Measurements from ENCODE around the gene PEX19.

Gene PEX19

DNA sequence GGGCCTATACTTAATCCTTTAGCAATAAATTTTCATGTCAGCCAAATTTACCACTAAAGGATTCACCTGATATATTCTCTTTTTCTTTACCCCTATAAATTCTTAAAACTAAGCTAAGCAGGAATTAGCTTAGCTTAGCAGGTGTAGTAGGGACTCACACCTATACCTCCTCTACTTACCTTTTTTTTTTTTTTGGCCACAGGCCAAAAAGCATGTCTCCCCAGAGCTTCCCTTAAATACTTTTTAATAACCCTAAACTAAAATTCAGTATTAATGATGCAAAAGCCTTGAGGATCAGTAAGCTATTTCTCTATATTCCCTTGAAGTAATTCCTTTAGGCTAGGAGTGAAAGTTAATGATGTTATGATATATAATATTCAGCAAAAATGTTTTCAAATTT lies 56.5 kb downstream of the PEX19 start:
- DNase-seq (ENCODE audit: low read depth in 2 of 2): no peak
- H3K4me3 ChIP-seq (replicated peaks in 1 of 2; ENCODE audit: low read depth in 2 of 2, low read length in 2 of 2): no peak overlapping the region
- TF ChIP-seq, protein P1, sequence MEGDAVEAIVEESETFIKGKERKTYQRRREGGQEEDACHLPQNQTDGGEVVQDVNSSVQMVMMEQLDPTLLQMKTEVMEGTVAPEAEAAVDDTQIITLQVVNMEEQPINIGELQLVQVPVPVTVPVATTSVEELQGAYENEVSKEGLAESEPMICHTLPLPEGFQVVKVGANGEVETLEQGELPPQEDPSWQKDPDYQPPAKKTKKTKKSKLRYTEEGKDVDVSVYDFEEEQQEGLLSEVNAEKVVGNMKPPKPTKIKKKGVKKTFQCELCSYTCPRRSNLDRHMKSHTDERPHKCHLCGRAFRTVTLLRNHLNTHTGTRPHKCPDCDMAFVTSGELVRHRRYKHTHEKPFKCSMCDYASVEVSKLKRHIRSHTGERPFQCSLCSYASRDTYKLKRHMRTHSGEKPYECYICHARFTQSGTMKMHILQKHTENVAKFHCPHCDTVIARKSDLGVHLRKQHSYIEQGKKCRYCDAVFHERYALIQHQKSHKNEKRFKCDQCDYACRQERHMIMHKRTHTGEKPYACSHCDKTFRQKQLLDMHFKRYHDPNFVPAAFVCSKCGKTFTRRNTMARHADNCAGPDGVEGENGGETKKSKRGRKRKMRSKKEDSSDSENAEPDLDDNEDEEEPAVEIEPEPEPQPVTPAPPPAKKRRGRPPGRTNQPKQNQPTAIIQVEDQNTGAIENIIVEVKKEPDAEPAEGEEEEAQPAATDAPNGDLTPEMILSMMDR (IDR thresholded peaks at IDR 0.05; ENCODE audit: low read depth, low read length): no peak

DNA sequence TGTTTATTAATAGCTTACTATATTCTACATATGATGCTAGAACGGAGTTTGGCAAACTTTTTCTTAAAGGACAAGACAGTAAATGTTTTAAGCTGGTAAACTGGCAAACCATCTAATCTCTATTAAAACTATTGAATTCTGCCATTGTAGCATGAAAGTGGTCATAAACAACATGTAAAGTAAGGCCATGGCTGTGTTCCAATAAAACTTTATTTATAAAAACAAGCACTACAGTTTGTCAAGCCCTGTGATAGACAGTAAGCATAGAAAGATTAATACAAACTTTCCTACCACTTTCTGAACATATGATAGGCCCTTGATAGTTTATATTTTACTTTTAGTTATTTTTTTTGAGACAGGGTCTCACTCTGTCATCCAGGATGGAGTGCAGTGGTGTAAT lies 57.4 kb downstream of the PEX19 start:
- DNase-seq (ENCODE audit: low read depth in 2 of 2): no peak
- TF ChIP-seq, protein P1 (IDR thresholded peaks at IDR 0.05; ENCODE audit: low read depth, low read length): no peak
- no peak overlapping the region for H3K4me3 ChIP-seq (replicated peaks in 1 of 2; ENCODE audit: low read depth in 2 of 2, low read length in 2 of 2)

DNA sequence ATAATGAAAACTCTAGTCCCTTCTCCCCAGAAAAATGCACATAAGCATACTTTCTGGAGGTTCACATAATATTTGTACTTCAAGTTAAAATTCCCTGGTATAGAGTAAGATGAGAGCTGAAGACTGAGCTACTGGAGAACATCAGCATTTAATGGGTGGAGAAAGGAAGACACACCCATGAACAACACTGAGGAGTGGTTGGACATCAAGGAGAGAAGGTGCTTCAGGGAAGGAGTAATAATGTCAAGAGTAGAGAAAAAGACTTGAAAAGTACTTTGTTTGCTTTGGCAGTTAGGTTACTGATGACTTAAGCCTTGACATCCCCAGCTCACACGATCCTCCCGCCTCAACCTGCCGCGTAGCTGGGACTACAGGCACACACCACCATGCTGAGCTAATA lies 57.9 kb downstream of the PEX19 start:
- no peak for DNase-seq (ENCODE audit: low read depth in 2 of 2)
- H3K4me3 ChIP-seq (replicated peaks in 1 of 2; ENCODE audit: low read depth in 2 of 2, low read length in 2 of 2): no peak overlapping the region
- TF ChIP-seq, protein P1 (IDR thresholded peaks at IDR 0.05; ENCODE audit: low read depth, low read length): no peak

Data from cardiac fibroblast (primary cell).